MM.1S (cell line): ENCODE results near the gene TAF1D.
"Not testable (repeated sequence)": the region's sequence is repeated elsewhere in the genome, so short reads cannot be mapped to it uniquely, and the experiment has no call there.

Experiments
- DNase-seq: peaks from one replicate; pipeline ENCODE4 v3.0.0-alpha.2; 2015
- H2AFZ ChIP-seq: fragments of 300-600 bp; sonication (generic); 2 replicates; pipeline ENCODE4 v1.6.0; 2016; ENCODE audit warnings: antibody characterized with exemption, low read length
- H3F3A ChIP-seq: fragments of 300-600 bp; sonication (generic); 2 replicates; pipeline ENCODE4 v1.6.1; 2016; ENCODE audit warnings: mild to moderate bottlenecking, antibody characterized with exemption, low read length, moderate library complexity, mixed read lengths; ENCODE audit not compliant: insufficient read depth
- H3K27ac ChIP-seq: fragments of 300-600 bp; sonication (generic); 2 replicates; pipeline ENCODE4 v1.5.1; 2016; ENCODE audit warnings: mild to moderate bottlenecking, low read length
- H3K27me3 ChIP-seq: fragments of 300-600 bp; sonication (generic); replicated peaks from 2 replicates; pipeline ENCODE4 v1.6.0; 2016; ENCODE audit warnings: low read length; ENCODE audit not compliant: insufficient read depth
- H3K36me3 ChIP-seq: fragments of 300-600 bp; sonication (generic); replicated peaks from 2 replicates; pipeline ENCODE4 v1.6.1; 2016; ENCODE audit warnings: mild to moderate bottlenecking, low read length, mixed read lengths; ENCODE audit not compliant: insufficient read depth
- H3K4me1 ChIP-seq: fragments of 300-600 bp; sonication (generic); 2 replicates; pipeline ENCODE4 v1.6.1; 2016; ENCODE audit warnings: low read length, mixed read lengths
- H3K4me2 ChIP-seq: fragments of 300-600 bp; sonication (generic); 2 replicates; pipeline ENCODE4 v1.6.0; 2016; ENCODE audit warnings: low read depth, low read length
- H3K4me3 ChIP-seq: fragments of 300-600 bp; sonication (generic); 2 replicates; pipeline ENCODE4 v1.5.1; 2016; ENCODE audit warnings: low read length, mixed read lengths
- H3K79me2 ChIP-seq: fragments of 300-600 bp; sonication (generic); 2 replicates; pipeline ENCODE4 v1.6.1; 2016; ENCODE audit warnings: mixed run types, low read length, mixed read lengths
- H3K9ac ChIP-seq: fragments of 300-600 bp; sonication (generic); 2 replicates; pipeline ENCODE4 v1.6.1; 2016; ENCODE audit warnings: low read length, mixed read lengths
- H3K9me2 ChIP-seq: fragments of 300-600 bp; sonication (generic); replicated peaks from 2 replicates; pipeline ENCODE4 v1.6.1; 2016; ENCODE audit warnings: mild to moderate bottlenecking, low read length, mixed read lengths; ENCODE audit not compliant: insufficient read depth
- H3K9me3 ChIP-seq: fragments of 300-600 bp; sonication (generic); replicated peaks from 2 replicates; pipeline ENCODE4 v1.6.1; 2016; ENCODE audit warnings: mild to moderate bottlenecking, low read length, mixed read lengths; ENCODE audit not compliant: insufficient read depth
- H4K20me1 ChIP-seq: fragments of 300-600 bp; sonication (generic); 2 replicates; pipeline ENCODE4 v1.6.1; 2016; ENCODE audit warnings: mild to moderate bottlenecking, low read length, moderate library complexity, mixed read lengths; ENCODE audit not compliant: insufficient read depth
- CTCF ChIP-seq: fragments of 300-600 bp; sonication (generic); IDR thresholded peaks from 2 replicates; pipeline ENCODE4 v1.5.1; 2016; ENCODE audit warnings: antibody characterized with exemption, low read length, mixed read lengths
- EZH2 ChIP-seq: fragments of 300-600 bp; sonication (generic); optimal IDR thresholded peaks from 2 replicates; pipeline ENCODE3; 2017; ENCODE audit warnings: low read depth, mild to moderate bottlenecking, antibody characterized with exemption, low read length, mixed read lengths
- EZH2phosphoT487 ChIP-seq: fragments of 300-600 bp; sonication (generic); IDR thresholded peaks from 2 replicates; pipeline ENCODE4 v1.6.1; 2018; ENCODE audit warnings: antibody characterized with exemption, low read length

TAF1D gene

GRCh38 chr11:93765551-93765950, 24.3 kb upstream of the TAF1D start:
- Histone ChIP-seq H3K27me3 (no peaks in the 10 kb centered on the region), H3K9me3 (no peaks in the 10 kb centered on the region), H3K4me2 (no peak overlapping the region), H3K9me2 (no peaks in the 10 kb centered on the region), H2AFZ (no peak overlapping the region), H3K79me2 (no peaks in the 10 kb centered on the region), H4K20me1 (no peaks in the 10 kb centered on the region), H3K4me1 (no peaks in the 10 kb centered on the region), H3K4me3 (no peak overlapping the region), H3F3A (no peaks in the 10 kb centered on the region), H3K36me3 (no peaks in the 10 kb centered on the region; the same call in 1 of the 2 replicates), H3K27ac (no peak overlapping the region), H3K9ac (no peak overlapping the region)
- TF ChIP-seq CTCF = no peak
- no peak for TF ChIP-seq EZH2phosphoT487
- TF ChIP-seq EZH2 = no peak
- DNase-seq = no peak

- Histone ChIP-seq H3K9me3 (no peaks in the 10 kb centered on the region), H3K4me2 (no peak overlapping the region), H3K9ac (no peak overlapping the region), H4K20me1 (no peaks in the 10 kb centered on the region), H3K36me3 (no peaks in the 10 kb centered on the region; the same call in 1 of the 2 replicates), H3K4me3 (no peak overlapping the region), H2AFZ (no peak overlapping the region), H3K79me2 (no peaks in the 10 kb centered on the region), H3K4me1 (no peaks in the 10 kb centered on the region), H3K9me2 (no peaks in the 10 kb centered on the region), H3F3A (no peaks in the 10 kb centered on the region), H3K27me3 (no peaks in the 10 kb centered on the region), H3K27ac (no peak overlapping the region)
- TF ChIP-seq EZH2 (no peak), CTCF (no peak), EZH2phosphoT487 (no peak)
- DNase-seq = no peak
Observed at GRCh38 chr11:93761910-93762309, 20.6 kb upstream of the TAF1D start.

GRCh38 chr11:93759123-93759522, 17.8 kb upstream of the TAF1D start:
- not testable (repeated sequence) for H3K27me3 ChIP-seq, H3K36me3 ChIP-seq, DNase-seq

GRCh38 chr11:93757924-93758865, 16.9 kb upstream of the TAF1D start:
- Histone ChIP-seq H3K9ac (no peak overlapping the region), H3K79me2 (no peaks in the 10 kb centered on the region), H3K27me3 (no peaks in the 10 kb centered on the region), H3K9me2 (no peaks in the 10 kb centered on the region), H3K9me3 (no peaks in the 10 kb centered on the region), H3K36me3 (no peaks in the 10 kb centered on the region; the same call in 1 of the 2 replicates), H3K4me3 (no peak overlapping the region), H3K4me2 (no peak overlapping the region), H3K4me1 (no peaks in the 10 kb centered on the region), H3K27ac (no peak overlapping the region), H2AFZ (no peak overlapping the region), H4K20me1 (no peaks in the 10 kb centered on the region), H3F3A (no peaks in the 10 kb centered on the region)
- DNase-seq = no peak
- no peak for TF ChIP-seq CTCF
- TF ChIP-seq EZH2phosphoT487 = no peak
- no peak for TF ChIP-seq EZH2

More at GRCh38 chr11:93759123-93759522, 17.8 kb upstream of the TAF1D start:
- H3K9ac ChIP-seq, H3K9me3 ChIP-seq, H3F3A ChIP-seq, H3K4me2 ChIP-seq, H3K9me2 ChIP-seq, H4K20me1 ChIP-seq, H3K4me1 ChIP-seq, H3K79me2 ChIP-seq, H2AFZ ChIP-seq, H3K27ac ChIP-seq, H3K4me3 ChIP-seq: not testable (repeated sequence)
